Choroid plexus epithelial cell (primary cell): ENCODE measurements around the gene CCDC17.

Experiments
- DNase-seq: peaks from one replicate; pipeline ENCODE4 v3.0.0-alpha.2; 2010; ENCODE audit warnings: low read depth
- H3K4me3 ChIP-seq: 2 replicates; pipeline ENCODE4 v1.5.1; 2011; ENCODE audit warnings: low read depth, mild to moderate bottlenecking, control low read depth, low read length, moderate library complexity
- TF ChIP-seq, protein P1 (sequence below): conservative IDR thresholded peaks from 2 replicates; pipeline ENCODE4 v1.5.1; 2011; ENCODE audit warnings: low read depth, mild to moderate bottlenecking, control low read depth, inconsistent platforms, low read length, moderate library complexity

Gene CCDC17

DNA sequence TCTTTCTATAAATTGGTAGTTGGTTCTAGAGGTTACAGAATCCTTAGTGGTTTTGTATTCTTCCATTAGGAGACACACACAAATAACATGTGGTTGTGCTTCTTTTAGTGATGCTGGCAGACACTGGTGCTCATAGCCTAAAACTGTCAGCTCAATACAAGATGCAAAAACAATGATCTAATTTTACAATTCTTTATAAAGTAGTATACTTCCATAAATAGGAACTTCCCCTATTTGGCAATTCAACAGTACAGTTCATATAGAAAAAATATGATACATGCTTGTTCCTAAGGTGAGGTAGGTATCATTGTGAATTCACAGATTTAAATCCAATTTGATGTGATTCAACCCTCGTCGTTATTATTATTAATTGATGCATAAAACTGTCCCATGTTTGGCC, 20.8 kb upstream of the CCDC17 start:
- no peak for DNase-seq

DNA sequence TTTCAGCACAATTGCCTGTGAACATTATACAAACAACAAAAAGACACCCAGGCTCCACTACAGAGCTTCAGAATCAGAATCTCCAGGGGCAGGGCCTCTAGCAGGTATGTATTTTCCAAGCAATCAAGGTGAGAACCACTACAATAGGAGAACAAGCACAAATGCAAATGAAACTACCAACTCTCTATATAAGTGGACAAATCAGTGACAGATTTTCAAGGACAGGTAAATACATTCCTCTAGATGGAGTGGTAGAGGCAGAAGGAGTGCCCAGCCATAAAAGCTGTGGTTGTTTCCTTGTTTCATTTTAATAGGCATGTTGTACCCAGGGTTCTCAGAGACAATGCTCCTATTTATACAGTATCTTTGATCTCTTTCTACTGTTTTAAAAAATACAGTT, 20.1 kb upstream of the CCDC17 start:
- DNase-seq: peak; percentile 24

More for the DNA sequence above, 20.8 kb upstream of the CCDC17 start:
- TF ChIP-seq, protein P1, sequence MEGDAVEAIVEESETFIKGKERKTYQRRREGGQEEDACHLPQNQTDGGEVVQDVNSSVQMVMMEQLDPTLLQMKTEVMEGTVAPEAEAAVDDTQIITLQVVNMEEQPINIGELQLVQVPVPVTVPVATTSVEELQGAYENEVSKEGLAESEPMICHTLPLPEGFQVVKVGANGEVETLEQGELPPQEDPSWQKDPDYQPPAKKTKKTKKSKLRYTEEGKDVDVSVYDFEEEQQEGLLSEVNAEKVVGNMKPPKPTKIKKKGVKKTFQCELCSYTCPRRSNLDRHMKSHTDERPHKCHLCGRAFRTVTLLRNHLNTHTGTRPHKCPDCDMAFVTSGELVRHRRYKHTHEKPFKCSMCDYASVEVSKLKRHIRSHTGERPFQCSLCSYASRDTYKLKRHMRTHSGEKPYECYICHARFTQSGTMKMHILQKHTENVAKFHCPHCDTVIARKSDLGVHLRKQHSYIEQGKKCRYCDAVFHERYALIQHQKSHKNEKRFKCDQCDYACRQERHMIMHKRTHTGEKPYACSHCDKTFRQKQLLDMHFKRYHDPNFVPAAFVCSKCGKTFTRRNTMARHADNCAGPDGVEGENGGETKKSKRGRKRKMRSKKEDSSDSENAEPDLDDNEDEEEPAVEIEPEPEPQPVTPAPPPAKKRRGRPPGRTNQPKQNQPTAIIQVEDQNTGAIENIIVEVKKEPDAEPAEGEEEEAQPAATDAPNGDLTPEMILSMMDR: no peak
- H3K4me3 ChIP-seq: no peak overlapping the region

DNA sequence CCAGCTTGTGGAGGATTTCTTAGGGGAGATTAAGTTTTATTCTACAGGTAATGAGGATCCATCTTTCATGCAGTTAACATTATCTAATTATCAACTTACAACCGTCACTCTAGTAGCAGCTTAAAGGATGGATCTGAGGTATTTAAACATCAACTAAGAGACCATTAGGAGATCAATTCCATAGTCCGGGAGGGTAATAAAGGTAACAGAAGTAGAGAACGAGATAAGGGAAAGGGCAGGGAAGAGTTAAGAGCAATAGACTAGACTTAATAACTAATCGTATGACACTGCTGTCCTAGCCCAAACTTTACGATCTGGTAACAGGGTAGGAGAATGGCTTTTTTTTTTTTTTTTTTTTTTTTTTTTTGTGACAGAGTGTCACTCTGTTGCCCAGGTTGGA, 19.5 kb upstream of the CCDC17 start:
- TF ChIP-seq, protein P1: no peak
- H3K4me3 ChIP-seq: no peak overlapping the region
- DNase-seq: no peak

More for the DNA sequence above, 20.1 kb upstream of the CCDC17 start:
- no peak overlapping the region for H3K4me3 ChIP-seq
- TF ChIP-seq, protein P1: peak; percentile 37

DNA sequence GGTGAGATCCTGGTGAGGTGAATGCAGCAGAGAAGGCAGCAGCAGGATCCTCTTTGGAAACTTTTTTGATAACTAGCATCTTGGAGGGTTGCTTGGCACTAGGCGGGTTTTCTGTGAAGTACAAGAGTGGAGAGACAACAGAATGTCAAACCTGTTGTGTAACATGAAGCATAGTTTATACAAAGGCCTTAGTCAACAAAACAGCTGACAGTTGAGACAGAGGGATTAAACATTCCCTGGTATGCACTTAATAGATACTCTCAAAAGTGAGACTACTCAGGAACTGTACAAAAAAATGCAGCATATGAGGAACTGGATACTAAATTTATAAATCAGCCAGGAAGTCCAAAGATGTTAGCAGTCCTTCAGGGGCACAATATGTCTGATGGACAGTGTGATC, 16.4 kb upstream of the CCDC17 start:
- DNase-seq: peak; percentile 29
- H3K4me3 ChIP-seq: no peak overlapping the region
- TF ChIP-seq, protein P1: no peak

DNA sequence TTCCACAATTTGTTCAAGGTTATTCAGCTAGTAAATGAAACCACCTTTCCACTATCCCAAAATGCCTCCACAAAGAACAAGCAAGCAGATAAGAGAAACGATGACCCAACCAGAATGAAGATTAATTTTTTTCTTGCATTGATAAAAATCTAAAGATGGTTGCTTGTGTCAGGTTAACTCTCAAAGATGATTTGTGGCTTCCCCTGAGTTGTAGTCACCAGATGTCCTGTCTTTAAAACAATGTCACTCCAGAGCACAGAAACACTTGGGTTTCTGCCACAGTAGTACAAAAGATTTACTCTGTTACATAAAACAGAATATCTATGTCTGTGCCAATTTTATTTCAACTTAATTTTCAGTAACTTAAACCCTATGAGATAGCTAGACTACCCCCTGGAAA, 11.4 kb upstream of the CCDC17 start:
- H3K4me3 ChIP-seq: no peak overlapping the region
- no peak for DNase-seq
- TF ChIP-seq, protein P1: no peak

DNA sequence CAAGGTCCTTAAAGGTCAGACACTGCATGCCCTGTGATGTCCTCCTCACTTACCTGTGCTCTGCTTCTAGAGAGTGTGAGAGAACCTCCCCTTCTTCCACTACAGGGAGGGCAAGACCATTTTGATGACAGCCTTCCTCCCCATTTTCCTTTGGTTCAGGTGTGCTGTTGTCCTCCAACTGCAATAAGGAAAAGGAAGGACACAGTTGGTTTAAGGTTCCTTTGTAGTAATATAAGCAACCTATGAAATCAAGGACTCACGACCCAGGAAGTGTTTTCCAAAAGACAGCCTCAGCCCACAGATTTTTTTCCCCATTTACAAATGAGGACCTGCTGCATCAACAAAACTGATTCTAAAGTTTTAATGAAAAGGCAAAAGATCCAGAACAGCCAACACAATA, 6.6 kb upstream of the CCDC17 start:
- TF ChIP-seq, protein P1: no peak
- no peak overlapping the region for H3K4me3 ChIP-seq
- no peak for DNase-seq

DNA sequence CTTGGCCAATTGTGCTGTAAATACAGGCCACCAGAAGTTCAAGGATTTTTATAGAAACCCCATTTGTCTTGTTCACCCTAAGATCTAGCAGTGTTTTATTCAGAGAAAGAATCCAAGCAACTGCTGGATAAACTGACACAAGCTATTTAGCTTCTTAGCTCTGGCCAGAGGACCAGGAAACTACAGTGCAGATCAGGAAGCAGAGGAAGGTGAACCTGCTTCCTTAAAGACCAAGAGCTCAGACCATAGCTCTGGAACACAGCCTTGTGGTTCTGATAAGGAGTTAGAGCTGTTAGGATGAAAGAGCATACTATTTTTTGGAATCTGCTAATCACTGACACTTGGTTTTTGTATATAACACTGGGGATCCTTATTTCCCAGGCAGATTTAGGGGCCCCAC, 5.2 kb upstream of the CCDC17 start:
- H3K4me3 ChIP-seq: no peak overlapping the region
- TF ChIP-seq, protein P1: no peak
- no peak for DNase-seq
